Measurements from ENCODE around the gene TXNDC12. TPM values are rescaled to one million over a fixed set of nuclear protein-coding genes. Genes with fewer than 3 reads are reported as not detected.

Gene TXNDC12
- total RNA-seq, 4 donors from 2014 or later: 5.9 to 67.1 (median 39.1) TPM

DNA sequence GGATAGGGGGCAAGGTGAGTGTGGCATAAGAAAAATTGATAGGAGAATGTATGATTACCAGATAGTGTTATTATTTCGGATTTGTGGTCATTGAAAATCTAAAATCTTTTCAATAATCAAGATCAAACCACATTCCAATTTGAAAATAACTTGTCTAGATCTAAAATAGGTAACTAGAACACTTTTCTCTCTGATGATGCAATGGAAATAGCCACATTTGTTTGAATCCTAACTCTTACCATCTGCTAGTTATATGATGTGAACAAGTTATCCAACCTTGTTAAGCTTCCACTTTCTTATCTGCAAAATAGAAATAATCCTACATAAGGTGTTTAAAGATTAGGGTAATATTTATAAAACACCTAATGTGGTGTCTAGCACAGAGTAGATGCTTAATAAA, 4.9 kb upstream of the TXNDC12 start:
- Histone ChIP-seq H3K36me3 (no peaks in the 10 kb centered on the region), H3K27me3 (no peaks in the 10 kb centered on the region)
- intact Hi-C loops (cut with DNase I; ENCODE audit: low total_unique reads): no loop called here

DNA sequence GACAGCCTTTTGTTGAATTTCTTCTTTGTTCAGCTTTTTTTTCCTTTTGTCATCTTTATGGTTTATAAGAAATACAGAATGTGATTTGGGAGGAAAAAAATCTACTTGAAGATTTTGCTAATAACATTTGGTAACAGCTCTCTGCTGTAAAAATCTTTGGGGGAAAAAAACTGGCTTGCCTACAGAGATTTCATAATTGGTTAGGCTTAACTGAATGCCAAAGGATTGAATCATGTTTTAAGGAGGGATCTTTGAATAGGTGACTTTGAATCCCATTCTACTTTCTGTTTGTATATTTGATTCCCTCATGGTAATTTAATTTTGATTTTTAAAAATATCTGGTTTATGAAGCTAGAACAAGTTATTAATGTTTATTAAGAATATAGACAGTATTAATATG, 4.3 kb upstream of the TXNDC12 start:
- no peaks in the 10 kb centered on the region for H3K9me3 ChIP-seq
- no peak for TF ChIP-seq POLR2A (IDR thresholded peaks at IDR 0.05)
- TF ChIP-seq, protein P1, sequence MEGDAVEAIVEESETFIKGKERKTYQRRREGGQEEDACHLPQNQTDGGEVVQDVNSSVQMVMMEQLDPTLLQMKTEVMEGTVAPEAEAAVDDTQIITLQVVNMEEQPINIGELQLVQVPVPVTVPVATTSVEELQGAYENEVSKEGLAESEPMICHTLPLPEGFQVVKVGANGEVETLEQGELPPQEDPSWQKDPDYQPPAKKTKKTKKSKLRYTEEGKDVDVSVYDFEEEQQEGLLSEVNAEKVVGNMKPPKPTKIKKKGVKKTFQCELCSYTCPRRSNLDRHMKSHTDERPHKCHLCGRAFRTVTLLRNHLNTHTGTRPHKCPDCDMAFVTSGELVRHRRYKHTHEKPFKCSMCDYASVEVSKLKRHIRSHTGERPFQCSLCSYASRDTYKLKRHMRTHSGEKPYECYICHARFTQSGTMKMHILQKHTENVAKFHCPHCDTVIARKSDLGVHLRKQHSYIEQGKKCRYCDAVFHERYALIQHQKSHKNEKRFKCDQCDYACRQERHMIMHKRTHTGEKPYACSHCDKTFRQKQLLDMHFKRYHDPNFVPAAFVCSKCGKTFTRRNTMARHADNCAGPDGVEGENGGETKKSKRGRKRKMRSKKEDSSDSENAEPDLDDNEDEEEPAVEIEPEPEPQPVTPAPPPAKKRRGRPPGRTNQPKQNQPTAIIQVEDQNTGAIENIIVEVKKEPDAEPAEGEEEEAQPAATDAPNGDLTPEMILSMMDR (IDR thresholded peaks at IDR 0.05): no peak
- no peak for DNase-seq
- peaks cover 0 to 10% of the 10 kb centered on the region in 2 donors for H3K4me1 ChIP-seq
- H3K27me3 ChIP-seq: no peaks in the 10 kb centered on the region
- H3K36me3 ChIP-seq: no peaks in the 10 kb centered on the region
- H3K4me3 ChIP-seq: no peak overlapping the region
- peak overlapping the region in 1 of 2 donors; percentile 24 for H3K27ac ChIP-seq
- intact Hi-C loops (cut with DNase I; ENCODE audit: low total_unique reads): no loop called here

More for the DNA sequence above, 4.9 kb upstream of the TXNDC12 start:
- peaks cover 0 to 10% of the 10 kb centered on the region in 2 donors for H3K4me1 ChIP-seq
- no peak for DNase-seq
- H3K9me3 ChIP-seq: no peaks in the 10 kb centered on the region
- H3K4me3 ChIP-seq: no peak overlapping the region
- TF ChIP-seq, protein P1 (IDR thresholded peaks at IDR 0.05): no peak
- no peak overlapping the region for H3K27ac ChIP-seq

DNA sequence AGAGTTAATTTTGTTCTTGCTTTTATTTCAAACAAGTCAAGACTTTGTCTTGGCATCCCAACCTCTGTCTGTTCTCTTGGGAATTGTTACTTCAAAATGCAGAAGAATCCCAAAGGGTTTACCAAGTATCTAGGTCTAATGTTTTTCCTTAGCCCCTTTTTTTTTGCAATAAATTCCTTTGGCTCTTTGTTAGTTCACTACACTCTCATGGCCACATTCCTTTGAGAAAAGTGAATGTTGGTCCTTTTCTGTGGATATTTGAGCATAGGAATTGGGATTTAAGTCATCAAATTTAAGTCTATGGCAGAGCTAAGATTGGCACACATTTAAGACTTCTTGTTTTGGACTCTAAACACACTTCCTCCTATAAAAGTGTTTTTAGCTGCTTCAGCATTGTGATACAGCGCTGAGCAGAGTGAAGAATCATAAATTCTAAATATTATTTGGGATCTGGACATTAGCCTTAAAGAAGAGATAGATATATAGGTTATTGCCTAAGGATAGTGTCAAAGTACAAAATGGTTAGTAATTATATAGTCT, 3.0 kb upstream of the TXNDC12 start:
- no peaks in the 10 kb centered on the region for H3K9me3 ChIP-seq
- intact Hi-C loops (cut with DNase I; ENCODE audit: low total_unique reads): no loop called here
- no peaks in the 10 kb centered on the region for H3K36me3 ChIP-seq
- H3K27me3 ChIP-seq: no peaks in the 10 kb centered on the region
- no peak overlapping the region for H3K4me3 ChIP-seq
- H3K4me1 ChIP-seq: peaks cover 0 to 10% of the 10 kb centered on the region in 2 donors
- DNase-seq: no peak
- TF ChIP-seq, protein P1 (IDR thresholded peaks at IDR 0.05): no peak
- TF ChIP-seq POLR2A (IDR thresholded peaks at IDR 0.05): no peak
- no peak overlapping the region for H3K27ac ChIP-seq

DNA sequence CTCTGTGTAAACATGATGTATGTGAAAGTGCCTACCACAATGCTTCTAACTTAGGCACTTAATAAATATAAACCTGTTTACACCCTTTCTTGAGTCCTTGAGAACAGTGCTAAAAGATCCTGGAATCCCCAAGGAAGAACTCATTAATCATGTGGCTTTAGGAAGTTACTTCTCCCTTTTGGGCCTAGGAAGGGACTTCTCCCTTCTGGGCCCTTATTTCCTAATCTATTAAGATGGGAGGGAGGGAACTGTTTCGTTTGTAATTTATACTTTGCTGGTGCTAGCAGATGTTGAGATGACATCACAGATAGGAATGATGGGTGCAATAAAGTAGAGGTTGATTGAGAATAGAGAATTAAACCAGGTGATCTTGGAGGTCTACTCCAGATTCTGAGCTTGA, 2.3 kb upstream of the TXNDC12 start:
- no peak for DNase-seq
- no peaks in the 10 kb centered on the region for H3K27me3 ChIP-seq
- intact Hi-C loops (cut with DNase I; ENCODE audit: low total_unique reads): no loop called here
- peak overlapping the region; percentile 90 for H3K27ac ChIP-seq
- peaks cover 0 to 10% of the 10 kb centered on the region in 2 donors for H3K4me1 ChIP-seq
- H3K9me3 ChIP-seq: no peaks in the 10 kb centered on the region
- TF ChIP-seq, protein P1 (IDR thresholded peaks at IDR 0.05): no peak
- no peak for TF ChIP-seq POLR2A (IDR thresholded peaks at IDR 0.05)
- H3K36me3 ChIP-seq: no peaks in the 10 kb centered on the region
- H3K4me3 ChIP-seq: peak overlapping the region in 1 of 2 donors; percentile 77

DNA sequence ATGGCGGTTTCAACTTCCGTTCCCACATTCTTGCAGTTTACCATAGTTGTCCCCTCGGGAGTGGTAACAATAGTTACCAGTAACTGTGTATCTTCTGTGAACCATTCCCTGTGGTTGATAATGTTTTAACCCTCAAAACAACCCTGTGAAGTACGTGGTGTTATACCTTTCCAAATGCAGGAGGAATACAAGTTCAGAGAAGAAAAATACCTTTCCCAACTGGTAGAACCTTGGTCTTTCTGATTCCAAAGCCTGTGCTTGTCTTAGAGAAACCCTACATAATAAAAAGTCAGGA, 1.9 kb upstream of the TXNDC12 start:
- H3K9me3 ChIP-seq: no peaks in the 10 kb centered on the region
- no peaks in the 10 kb centered on the region for H3K36me3 ChIP-seq
- TF ChIP-seq, protein P1 (IDR thresholded peaks at IDR 0.05): no peak
- no peak for TF ChIP-seq POLR2A (IDR thresholded peaks at IDR 0.05)
- peak overlapping the region; percentile 90 for H3K27ac ChIP-seq
- H3K4me3 ChIP-seq: peak overlapping the region; percentile 65 to 77
- H3K4me1 ChIP-seq: peaks cover 0 to 10% of the 10 kb centered on the region in 2 donors
- no peak for DNase-seq
- H3K27me3 ChIP-seq: no peaks in the 10 kb centered on the region
- intact Hi-C loops (cut with DNase I; ENCODE audit: low total_unique reads): no loop called here

All from uterus (tissue), 4 donors.